Inflammatory macrophage (primary cell): ENCODE measurements around the gene ANAPC15.
A peak's percentile ranks its signal among the peaks of the same experiment; 100 is the strongest.

Source experiments
- DNase-seq, 2 donors: peaks; one replicate each; pipeline ENCODE4 v3.0.0-alpha.2; 2020 to 2022

Gene ANAPC15

GRCh38 chr11:72124046-72124445 is 11.6 kb upstream of the ANAPC15 start:
- no peak for DNase-seq

DNA sequence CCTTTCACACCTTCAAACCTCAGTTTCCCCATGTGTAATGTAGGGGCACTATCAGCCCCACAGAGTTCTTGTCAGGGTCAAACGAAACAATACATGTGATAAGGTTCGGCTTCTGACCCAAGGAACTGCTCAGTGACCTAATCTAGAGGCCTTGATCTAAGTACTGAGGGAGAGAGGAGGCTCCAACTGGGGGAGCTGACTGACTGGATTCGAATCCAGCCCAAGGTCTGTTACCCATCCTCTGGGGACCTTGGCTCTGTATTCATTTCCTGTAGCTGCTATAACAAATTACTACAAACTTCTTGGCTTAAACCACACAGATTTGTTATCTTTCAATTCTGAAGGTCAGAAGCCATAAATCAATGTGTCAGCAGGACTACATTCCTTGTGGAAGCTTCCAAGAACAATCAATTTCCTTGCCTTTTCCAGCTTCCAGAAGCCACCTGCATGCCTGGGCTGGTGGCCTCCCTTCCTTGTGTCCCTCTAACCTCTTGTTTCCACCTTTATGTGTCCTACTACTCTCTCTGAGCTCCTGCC is 10.7 kb upstream of the ANAPC15 start:
- DNase-seq = no peak

DNA sequence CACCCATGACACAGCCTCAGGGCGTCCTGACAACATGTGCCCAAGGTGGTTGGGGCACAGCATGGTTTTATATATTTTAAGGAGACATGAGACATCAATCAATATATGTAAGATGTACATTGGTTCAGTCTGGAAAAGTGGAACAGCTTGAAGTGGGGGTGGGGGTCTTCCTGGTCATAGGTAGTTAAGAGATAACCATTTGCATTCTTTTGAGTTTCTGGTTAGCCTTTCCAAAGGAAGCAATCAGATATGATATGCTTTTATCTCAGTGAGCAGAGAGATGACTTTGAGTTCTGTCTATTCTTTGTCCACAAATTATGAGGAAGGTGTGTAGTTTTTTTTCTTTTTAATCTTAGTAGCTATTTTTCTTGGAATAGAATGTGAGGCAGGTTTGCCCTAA is 10.1 kb upstream of the ANAPC15 start:
- no peak for DNase-seq

- no peak for DNase-seq
Observed at GRCh38 chr11:72120930-72121329, 8.4 kb upstream of the ANAPC15 start.

DNA sequence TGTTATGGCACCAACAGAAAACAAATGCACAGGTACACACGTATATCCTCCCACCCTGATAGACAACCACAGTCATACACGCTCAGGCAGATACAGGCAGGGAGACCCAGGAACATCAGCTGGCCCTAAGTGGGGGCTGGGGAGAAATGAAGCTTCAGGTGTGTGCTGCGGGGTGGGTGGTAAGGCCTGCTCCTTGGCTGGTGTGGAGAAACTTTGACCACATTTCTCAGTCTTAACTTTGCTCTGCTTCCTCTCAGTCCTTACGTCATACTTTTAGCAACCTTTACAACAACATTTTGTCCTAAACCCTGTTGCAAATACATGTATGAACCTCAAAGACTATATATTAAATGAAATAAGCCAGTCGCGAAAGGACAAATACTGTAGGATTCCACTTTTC is 6.7 kb upstream of the ANAPC15 start:
- peak; percentile 16 to 50 for DNase-seq

DNA sequence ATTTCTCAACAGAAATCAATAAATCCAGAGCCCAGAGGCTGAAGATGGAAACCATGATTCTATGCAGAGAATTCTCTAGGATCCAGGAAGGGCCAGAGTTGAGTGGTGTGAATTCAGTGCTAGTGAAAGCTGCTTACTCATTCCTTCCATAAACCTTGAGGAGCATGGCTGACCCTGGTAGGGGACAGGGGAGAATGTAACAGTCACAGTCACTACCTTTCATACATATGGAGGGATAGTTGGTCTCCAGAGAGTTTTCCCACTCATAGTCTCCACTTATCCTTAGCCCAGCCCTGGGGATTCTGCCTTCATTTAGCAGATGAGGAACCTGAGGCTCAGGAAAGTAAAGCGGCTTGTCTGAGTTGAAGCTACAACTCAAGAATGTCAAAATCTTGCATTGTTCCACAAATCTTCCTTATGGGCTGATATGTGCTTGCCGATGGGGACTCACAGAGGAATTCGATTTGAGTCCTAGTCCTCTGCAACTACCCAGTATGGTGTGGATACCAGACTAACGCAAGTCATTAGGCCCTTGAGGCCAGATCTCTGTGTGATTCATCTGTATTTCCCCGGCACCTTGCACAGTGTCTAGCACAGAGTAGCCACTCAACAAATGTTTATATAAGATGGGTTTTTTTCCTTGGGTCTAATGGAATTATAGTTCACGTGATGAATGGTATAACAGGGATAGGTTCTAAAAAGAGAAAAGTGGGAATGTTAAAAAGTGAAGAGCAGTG is 3.7 kb upstream of the ANAPC15 start:
- DNase-seq = no peak

GRCh38 chr11:72114570-72114969 is 2.1 kb upstream of the ANAPC15 start:
- no peak for DNase-seq

GRCh38 chr11:72112978-72113808 is 698 bp upstream of the ANAPC15 start:
- no peak for DNase-seq

- no peak for DNase-seq
Observed at GRCh38 chr11:72111300-72112142, 974 bp downstream of the ANAPC15 start.

GRCh38 chr11:72105888-72106287 is 6.6 kb downstream of the ANAPC15 start, which contains the start of gene TOMT:
TOMT (plus strand) TSS chr11:72105924; CDS start chr11:72105952, 28 bp downstream.
- DNase-seq = no peak

DNA sequence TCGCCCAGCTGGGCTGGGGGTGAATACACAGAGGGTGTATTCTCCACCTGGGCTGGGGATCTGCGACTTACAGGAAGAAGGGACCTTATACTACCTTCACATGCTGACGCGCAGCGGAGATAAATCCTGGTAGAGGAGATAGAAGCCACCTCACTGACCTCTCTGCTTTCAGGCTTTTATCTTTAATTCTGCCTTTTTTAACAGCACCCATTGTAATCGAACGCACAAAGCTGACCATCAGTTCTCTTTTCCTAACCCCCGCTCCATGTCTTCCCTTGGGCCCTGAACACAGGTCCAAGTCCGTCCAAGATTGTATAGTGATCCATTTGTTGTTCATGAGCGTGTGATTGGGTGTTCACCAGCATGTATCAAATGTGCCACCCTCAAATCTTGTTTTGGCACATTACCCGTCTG is 8.7 kb downstream of the ANAPC15 start:
- no peak for DNase-seq

DNA sequence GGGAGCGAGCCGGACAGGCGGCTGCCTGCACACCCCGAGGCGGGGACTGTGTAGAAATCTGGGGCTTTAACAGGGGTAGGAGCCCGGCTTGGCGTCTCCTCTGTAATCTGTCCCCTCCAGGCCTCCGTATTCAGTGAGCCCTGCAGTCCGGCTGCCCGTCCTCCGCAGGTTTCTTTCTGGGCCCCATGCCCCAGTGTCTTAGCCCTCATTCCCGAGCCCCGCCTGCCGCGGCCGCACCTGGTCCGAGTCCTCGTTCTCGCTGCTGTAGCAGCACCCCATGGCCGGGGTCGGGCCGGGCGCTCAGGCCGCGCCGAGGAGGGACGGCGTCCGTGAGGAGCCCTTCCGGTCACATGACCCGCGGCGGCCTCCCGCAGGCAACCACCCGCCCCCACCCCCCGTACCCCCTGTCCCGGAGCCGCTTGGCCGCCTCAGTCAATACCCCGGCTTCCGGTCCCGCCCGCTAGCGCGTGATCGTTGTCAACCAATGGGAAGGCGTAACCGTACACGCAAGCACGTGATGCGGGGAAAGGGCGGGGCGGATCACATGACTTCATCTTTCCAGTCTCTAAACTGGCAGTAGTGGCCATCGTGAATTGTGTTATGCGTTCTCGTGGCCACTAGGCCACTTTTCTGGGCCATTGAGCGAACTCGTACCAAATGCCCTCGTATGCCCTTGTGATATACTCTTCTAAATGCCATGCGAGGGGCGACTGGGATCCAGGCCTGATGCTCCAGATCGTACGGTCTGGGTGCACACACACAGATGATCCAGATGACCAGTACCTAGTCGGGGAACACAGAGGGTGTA is 9.3 kb downstream of the ANAPC15 start, which contains the start of gene LAMTOR1:
Gene LAMTOR1, minus strand, starts transcription at position 352 of the 808 bp plus-strand sequence. Its CDS starts 73 bp downstream, at position 279.
- DNase-seq = peak; percentile 100

DNA sequence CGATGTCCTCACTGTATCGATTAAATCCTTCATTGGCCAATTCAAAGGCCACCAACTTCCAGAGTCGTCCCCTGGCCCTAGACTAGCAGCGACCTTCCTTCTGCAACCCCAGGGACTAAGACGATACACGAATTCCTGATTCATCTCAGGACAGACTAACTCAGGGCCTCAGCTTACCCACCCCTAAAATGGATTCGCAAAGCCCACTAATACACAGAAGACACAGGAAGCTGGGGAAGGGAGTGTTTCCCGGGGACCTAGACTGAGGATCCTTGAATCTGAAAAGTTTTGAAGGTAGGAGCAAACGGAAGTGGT is 9.9 kb downstream of the ANAPC15 start:
- DNase-seq = no peak

DNA sequence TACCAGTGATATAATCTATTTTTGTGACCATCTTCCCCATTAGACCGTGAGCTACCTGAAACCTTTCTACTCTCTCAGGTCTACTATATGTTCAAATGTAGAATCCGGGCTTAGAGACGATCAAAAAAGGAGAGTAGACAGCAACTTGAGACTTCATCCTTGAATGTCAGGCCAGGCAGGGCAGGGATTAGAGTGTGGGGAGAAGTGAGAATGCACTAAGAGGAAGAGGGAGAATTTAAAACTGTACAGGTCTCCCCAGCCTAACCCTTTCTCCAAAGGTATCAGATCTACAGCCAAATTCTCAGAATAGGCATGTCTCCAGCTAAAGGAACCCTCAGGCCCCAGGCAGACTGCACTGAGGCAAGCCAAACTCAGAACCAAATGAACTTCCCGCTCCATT is 10.3 kb downstream of the ANAPC15 start:
- DNase-seq = no peak

GRCh38 chr11:72100462-72100861 is 12.0 kb downstream of the ANAPC15 start:
- peak; percentile 68 to 75 for DNase-seq

GRCh38 chr11:72100009-72100408 is 12.5 kb downstream of the ANAPC15 start:
- peak in 1 of 2 donors; percentile 16 for DNase-seq

DNA sequence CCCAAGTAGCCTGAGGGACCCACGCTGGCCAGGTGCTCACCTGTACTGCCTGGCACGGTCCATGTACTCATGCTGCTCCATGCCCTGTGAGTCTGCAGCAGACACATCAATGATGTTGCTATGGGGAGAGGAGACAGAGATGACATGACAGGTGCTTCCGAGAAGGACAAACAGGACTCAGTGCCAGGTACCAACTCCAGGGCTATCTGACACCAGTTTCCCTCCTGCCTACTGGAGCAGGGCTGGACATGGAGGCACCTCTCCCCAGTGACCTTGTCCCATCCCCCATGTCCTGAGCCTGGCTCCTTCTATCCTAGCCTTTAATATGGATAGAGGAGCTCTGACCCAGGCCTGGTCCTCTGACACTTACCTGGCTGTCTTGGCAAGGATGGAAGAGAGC is 13.8 kb downstream of the ANAPC15 start:
- DNase-seq = no peak

- peak; percentile 89 to 93 for DNase-seq
Observed at GRCh38 chr11:72091292-72091691, 21.2 kb downstream of the ANAPC15 start.

DNA sequence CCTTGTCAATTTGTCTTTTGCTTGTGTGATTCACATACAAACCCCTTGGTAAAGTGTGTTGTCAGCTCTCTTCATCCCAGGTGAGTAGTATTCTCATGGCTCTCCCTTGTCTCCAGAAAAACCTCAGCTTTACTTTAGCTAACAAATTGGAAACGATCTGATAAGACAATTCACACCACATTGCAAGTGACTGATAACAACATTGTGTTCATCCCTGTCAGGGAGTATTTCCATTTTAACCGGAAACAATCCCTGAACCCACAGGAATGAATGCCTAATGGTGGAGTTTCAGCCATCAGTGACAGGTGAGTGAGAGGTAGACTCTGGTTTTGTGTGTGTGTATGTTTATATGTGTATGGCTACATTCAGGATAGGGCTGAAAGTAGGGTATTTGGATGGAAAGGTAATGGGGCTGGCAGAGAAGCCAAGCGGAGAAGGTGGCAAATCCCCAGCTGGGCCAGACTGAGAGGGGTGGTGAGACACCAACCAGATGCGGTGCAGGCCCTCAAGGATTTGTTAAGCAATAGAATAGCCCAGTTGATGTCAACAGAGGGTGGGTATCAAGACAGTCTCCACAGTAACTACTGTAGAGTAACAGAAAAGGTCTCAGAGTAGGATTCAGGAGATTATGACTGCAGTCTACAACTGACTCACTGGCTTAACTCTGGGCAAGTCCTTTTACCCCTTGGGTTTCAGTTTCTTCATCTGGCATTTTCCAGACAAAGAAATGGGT is 24.3 kb downstream of the ANAPC15 start:
- no peak for DNase-seq

- peak in 1 of 2 donors; percentile 55 for DNase-seq
Observed at GRCh38 chr11:72085621-72086351, 26.7 kb downstream of the ANAPC15 start.
